ENCODE measurements around the gene RIOK3. TPM values are rescaled to one million over a fixed set of nuclear protein-coding genes. Genes with fewer than 3 reads are reported as not detected.
A peak's percentile ranks its signal among the peaks of the same experiment; 100 is the strongest.
"Not testable (repeated sequence)": the region's sequence is repeated elsewhere in the genome, so short reads cannot be mapped to it uniquely, and the experiment has no call there.

RIOK3 gene
- 55.7 TPM for total RNA-seq

- peak; percentile 97 for DNase-seq
These were observed at the start of gene RIOK3 for GRCh38 chr18:23452728-23453679. RIOK3 (plus strand) TSS chr18:23453287; CDS start chr18:23453440, 153 bp downstream.

GRCh38 chr18:23403310-23403709 lies 49.8 kb upstream of the RIOK3 start:
- no peak for DNase-seq

- DNase-seq = no peak
These were observed 47.5 kb upstream of the RIOK3 start for GRCh38 chr18:23405636-23406035.

- DNase-seq = no peak
These were observed 46.8 kb upstream of the RIOK3 start for GRCh38 chr18:23406271-23406787.

- DNase-seq = no peak
These were observed 40.6 kb upstream of the RIOK3 start for GRCh38 chr18:23412351-23412964.

- DNase-seq = no peak
These were observed 37.6 kb upstream of the RIOK3 start for GRCh38 chr18:23415515-23415914.

- DNase-seq = no peak
These were observed 36.8 kb upstream of the RIOK3 start for GRCh38 chr18:23416298-23416697.

GRCh38 chr18:23421277-23421676 lies 31.8 kb upstream of the RIOK3 start:
- no peak for DNase-seq

GRCh38 chr18:23422751-23423418 lies 30.2 kb upstream of the RIOK3 start:
- DNase-seq = no peak

- DNase-seq = no peak
These were observed 28.5 kb upstream of the RIOK3 start for GRCh38 chr18:23424616-23425015.

- DNase-seq = no peak
These were observed 24.3 kb upstream of the RIOK3 start for GRCh38 chr18:23428821-23429220.

- DNase-seq = not testable (repeated sequence)
These were observed 23.5 kb upstream of the RIOK3 start for GRCh38 chr18:23429538-23429937.

- DNase-seq = no peak
These were observed 19.7 kb upstream of the RIOK3 start for GRCh38 chr18:23433360-23433759.

- peak; percentile 78 for DNase-seq
These were observed 15.6 kb upstream of the RIOK3 start for GRCh38 chr18:23437357-23438045.

- DNase-seq = no peak
These were observed 15.1 kb upstream of the RIOK3 start for GRCh38 chr18:23438046-23438377.

- DNase-seq = no peak
These were observed 14.3 kb upstream of the RIOK3 start for GRCh38 chr18:23438608-23439366.

GRCh38 chr18:23440131-23440530 lies 13.0 kb upstream of the RIOK3 start:
- no peak for DNase-seq

- no peak for DNase-seq
These were observed 10.1 kb upstream of the RIOK3 start for GRCh38 chr18:23442958-23443357.

- DNase-seq = no peak
These were observed 4.8 kb upstream of the RIOK3 start for GRCh38 chr18:23448291-23448690.

- no peak for DNase-seq
These were observed 3.1 kb upstream of the RIOK3 start for GRCh38 chr18:23450022-23450421.

- no peak for DNase-seq
These were observed 2.1 kb upstream of the RIOK3 start for GRCh38 chr18:23451011-23451410.

- no peak for DNase-seq
These were observed 1.6 kb upstream of the RIOK3 start for GRCh38 chr18:23451491-23451890.

Data from occipital lobe (tissue), 2 donors.